Measurements from ENCODE around the gene ARSK. TPM values are rescaled to one million over a fixed set of nuclear protein-coding genes. Genes with fewer than 3 reads are reported as not detected.

ARSK gene
- total and polyA plus RNA-seq, 3 experiments from 2014 or later, result 4.3 to 9.6 (median 5.7) TPM

- CTCF ChIA-PET, result no interaction called here
Observed at GRCh38 chr5:95615164-95615467, 60.2 kb downstream of the ARSK start.

GRCh38 chr5:95617057-95617456, 62.2 kb downstream of the ARSK start:
- Mint-ChIP-seq H3K27me3 (peaks cover 2 to 4% of the 10 kb centered on the region in 2 donors), H3K4me1 (peaks cover 29 to 59% (median 37%) of the 10 kb centered on the region in 3 donors), H3K4me3 (peak overlapping the region in 1 of 7 donors; percentile 31), H3K9me3 (peaks cover 6 to 13% (median 10%) of the 10 kb centered on the region in 5 donors), H3K36me3 (peaks cover 8 to 14% (median 10%) of the 10 kb centered on the region in 3 donors), H3K27ac (no peak overlapping the region)
- ChIA-PET POLR2A (no interaction called here), CTCF (no interaction called here)
- DNase-seq, result no peak
- H3K4me1 ChIP-seq (ENCODE audit: insufficient read depth, low read length), result peaks cover 19% of the 10 kb centered on the region
- no peak overlapping the region for H3K4me3 ChIP-seq (ENCODE audit: low read length)
- H3K27ac ChIP-seq (ENCODE audit: low read depth, low read length), result no peak overlapping the region
- no peaks in the 10 kb centered on the region for H3K27me3 ChIP-seq (ENCODE audit: insufficient read depth, low read length, poor library complexity, severe bottlenecking)
- H3K9me3 ChIP-seq (ENCODE audit: low read length), result no peaks in the 10 kb centered on the region
- no peaks in the 10 kb centered on the region for H3K36me3 ChIP-seq (ENCODE audit: insufficient read depth, low read length)

More at GRCh38 chr5:95615164-95615467, 60.2 kb downstream of the ARSK start:
- no peak for DNase-seq
- Histone ChIP-seq H3K36me3 (ENCODE audit: insufficient read depth, low read length) (no peaks in the 10 kb centered on the region), H3K4me1 (ENCODE audit: insufficient read depth, low read length) (peaks cover 11% of the 10 kb centered on the region), H3K4me3 (ENCODE audit: low read length) (no peak overlapping the region), H3K9me3 (ENCODE audit: low read length) (no peaks in the 10 kb centered on the region), H3K27ac (ENCODE audit: low read depth, low read length) (no peak overlapping the region), H3K27me3 (ENCODE audit: insufficient read depth, low read length, poor library complexity, severe bottlenecking) (no peaks in the 10 kb centered on the region)
- Mint-ChIP-seq H3K27ac (no peak overlapping the region), H3K36me3 (peaks cover 8 to 14% (median 10%) of the 10 kb centered on the region in 3 donors), H3K9me3 (peaks cover 6 to 13% (median 10%) of the 10 kb centered on the region in 5 donors), H3K27me3 (peaks cover 2 to 4% of the 10 kb centered on the region in 2 donors), H3K4me1 (peaks cover 22 to 51% (median 29%) of the 10 kb centered on the region in 3 donors), H3K4me3 (no peak overlapping the region)
- POLR2A ChIA-PET, result no interaction called here

- H3K36me3 Mint-ChIP-seq, result peaks cover 4 to 5% (median 4%) of the 10 kb centered on the region in 3 donors
- Histone ChIP-seq H3K4me1 (ENCODE audit: insufficient read depth, low read length) (peaks cover 35% of the 10 kb centered on the region), H3K9me3 (ENCODE audit: low read length) (no peaks in the 10 kb centered on the region), H3K4me3 (ENCODE audit: low read length) (peak overlapping the region; percentile 72), H3K27me3 (ENCODE audit: insufficient read depth, low read length, poor library complexity, severe bottlenecking) (no peaks in the 10 kb centered on the region), H3K36me3 (ENCODE audit: insufficient read depth, low read length) (no peaks in the 10 kb centered on the region), H3K27ac (ENCODE audit: low read depth, low read length) (no peak overlapping the region)
- ChIA-PET POLR2A (no interaction called here), CTCF (no interaction called here)
- H3K4me1 Mint-ChIP-seq, result peaks cover 44 to 72% (median 57%) of the 10 kb centered on the region in 3 donors
- peaks cover 2 to 4% of the 10 kb centered on the region in 2 donors for H3K27me3 Mint-ChIP-seq
- H3K27ac Mint-ChIP-seq, result peak overlapping the region in 5 of 8 donors; percentile 21 to 89 (median 63)
- no peak for DNase-seq
- H3K9me3 Mint-ChIP-seq, result no peaks in the 10 kb centered on the region
- H3K4me3 Mint-ChIP-seq, result peak overlapping the region; percentile 84 to 95 (median 92)
Observed at GRCh38 chr5:95619096-95619495, 64.2 kb downstream of the ARSK start.

- Mint-ChIP-seq H3K4me1 (peaks cover 44 to 77% (median 57%) of the 10 kb centered on the region in 3 donors), H3K4me3 (peak overlapping the region; percentile 84 to 95 (median 92)), H3K27me3 (peaks cover 2 to 4% of the 10 kb centered on the region in 2 donors), H3K27ac (peak overlapping the region; percentile 3 to 89 (median 76)), H3K9me3 (no peaks in the 10 kb centered on the region), H3K36me3 (peaks cover 4% of the 10 kb centered on the region in 3 donors)
- peak in 1 of 5 donors; percentile 3 for DNase-seq
- no peaks in the 10 kb centered on the region for H3K9me3 ChIP-seq (ENCODE audit: low read length)
- ChIA-PET CTCF (no interaction called here), POLR2A (no interaction called here)
- H3K36me3 ChIP-seq (ENCODE audit: insufficient read depth, low read length), result no peaks in the 10 kb centered on the region
- peaks cover 35% of the 10 kb centered on the region for H3K4me1 ChIP-seq (ENCODE audit: insufficient read depth, low read length)
- no peaks in the 10 kb centered on the region for H3K27me3 ChIP-seq (ENCODE audit: insufficient read depth, low read length, poor library complexity, severe bottlenecking)
- H3K27ac ChIP-seq (ENCODE audit: low read depth, low read length), result no peak overlapping the region
- peak overlapping the region; percentile 72 for H3K4me3 ChIP-seq (ENCODE audit: low read length)
Observed at GRCh38 chr5:95619514-95620029, 64.7 kb downstream of the ARSK start.

- H3K9me3 ChIP-seq (ENCODE audit: low read length), result no peaks in the 10 kb centered on the region
- peak within 1 kb of the TSS; percentile 21 to 89 (median 76) for H3K27ac Mint-ChIP-seq
- peaks cover 0 to 4% (median 2%) of the 10 kb centered on the region in 3 donors for H3K36me3 Mint-ChIP-seq
- H3K36me3 ChIP-seq (ENCODE audit: insufficient read depth, low read length), result no peaks in the 10 kb centered on the region
- peaks cover 2 to 4% of the 10 kb centered on the region in 2 donors for H3K27me3 Mint-ChIP-seq
- DNase-seq, result peak; percentile 50 to 69 (median 58)
- H3K9me3 Mint-ChIP-seq, result no peaks in the 10 kb centered on the region
- peak within 1 kb of the TSS; percentile 72 for H3K4me3 ChIP-seq (ENCODE audit: low read length)
- H3K27ac ChIP-seq (ENCODE audit: low read depth, low read length), result peak within 1 kb of the TSS; percentile 19
- peaks cover 41 to 73% (median 57%) of the 10 kb centered on the region in 3 donors for H3K4me1 Mint-ChIP-seq
- H3K27me3 ChIP-seq (ENCODE audit: insufficient read depth, low read length, poor library complexity, severe bottlenecking), result no peaks in the 10 kb centered on the region
- H3K4me1 ChIP-seq (ENCODE audit: insufficient read depth, low read length), result peaks cover 35% of the 10 kb centered on the region
- CTCF ChIA-PET, result interaction anchor here (0.6 to 1.3 kb wide), 2 partner anchors 12 to 64 kb away, joined by 3 read pairs; no protein-coding TSS in a partner anchor
- POLR2A ChIA-PET, result interaction anchor here (1.8 kb wide), 1 partner anchor 26 kb away, joined by 4 read pairs; the partner anchor contains the start of gene RFESD
- peak within 1 kb of the TSS; percentile 84 to 95 (median 92) for H3K4me3 Mint-ChIP-seq
Observed at GRCh38 chr5:95620030-95620869, 65.3 kb downstream of the ARSK start, which contains the start of gene GPR150. Gene GPR150, plus strand, starts transcription at chr5:95620087. Its CDS starts 189 bp downstream, at chr5:95620276.

GRCh38 chr5:95620870-95621838, 66.3 kb downstream of the ARSK start:
- ChIA-PET POLR2A (interaction anchor here (1.5 to 1.8 kb wide), 2 partner anchors 26 to 66 kb away, joined by 4 to 6 read pairs; partner anchors contain the start of genes ARSK, RFESD and SKIC3), CTCF (interaction anchor here (1.3 to 1.9 kb wide), 2 partner anchors 10 to 65 kb away, joined by 3 to 9 read pairs; no protein-coding TSS in a partner anchor)
- H3K27me3 ChIP-seq (ENCODE audit: insufficient read depth, low read length, poor library complexity, severe bottlenecking), result no peaks in the 10 kb centered on the region
- peak overlapping the region; percentile 19 for H3K27ac ChIP-seq (ENCODE audit: low read depth, low read length)
- Mint-ChIP-seq H3K27me3 (peaks cover 2 to 4% of the 10 kb centered on the region in 2 donors), H3K27ac (peak overlapping the region in 7 of 8 donors; percentile 63 to 97 (median 83)), H3K4me3 (peak overlapping the region; percentile 84 to 93 (median 88)), H3K36me3 (peaks cover 0 to 4% (median 0%) of the 10 kb centered on the region in 3 donors), H3K9me3 (no peaks in the 10 kb centered on the region), H3K4me1 (peaks cover 41 to 68% (median 54%) of the 10 kb centered on the region in 3 donors)
- no peaks in the 10 kb centered on the region for H3K36me3 ChIP-seq (ENCODE audit: insufficient read depth, low read length)
- H3K4me3 ChIP-seq (ENCODE audit: low read length), result peak overlapping the region; percentile 55
- H3K9me3 ChIP-seq (ENCODE audit: low read length), result no peaks in the 10 kb centered on the region
- peak; percentile 21 to 54 (median 43) for DNase-seq
- peaks cover 35% of the 10 kb centered on the region for H3K4me1 ChIP-seq (ENCODE audit: insufficient read depth, low read length)
